ENCODE data around the gene GRM7.
A peak's percentile ranks its signal among the peaks of the same experiment; 100 is the strongest.

Gene GRM7

GRCh38 chr3:7607676-7608075 is 746.8 kb downstream of the GRM7 start:
- peak in 1 of 2 donors; percentile 86 for DNase-seq

DNA sequence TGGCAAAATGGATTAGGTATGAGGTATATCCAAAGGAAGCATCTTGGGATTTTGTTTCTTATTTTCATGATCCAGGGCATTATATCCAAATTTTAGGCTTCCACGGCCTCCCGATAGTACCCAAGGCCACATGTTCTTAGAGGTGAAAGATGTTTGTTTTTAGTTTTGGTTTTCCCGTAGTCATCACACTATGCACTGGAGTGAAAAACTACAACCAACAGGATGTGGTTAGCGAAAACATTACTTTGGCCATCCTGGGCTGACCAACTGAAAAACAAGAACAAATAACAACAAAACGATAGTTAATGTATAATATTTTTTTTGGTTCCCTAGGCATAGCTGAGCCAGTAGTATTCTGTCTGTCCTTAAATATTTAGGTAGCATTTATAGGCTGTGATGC is 749.7 kb downstream of the GRM7 start:
- no peak for DNase-seq

DNA sequence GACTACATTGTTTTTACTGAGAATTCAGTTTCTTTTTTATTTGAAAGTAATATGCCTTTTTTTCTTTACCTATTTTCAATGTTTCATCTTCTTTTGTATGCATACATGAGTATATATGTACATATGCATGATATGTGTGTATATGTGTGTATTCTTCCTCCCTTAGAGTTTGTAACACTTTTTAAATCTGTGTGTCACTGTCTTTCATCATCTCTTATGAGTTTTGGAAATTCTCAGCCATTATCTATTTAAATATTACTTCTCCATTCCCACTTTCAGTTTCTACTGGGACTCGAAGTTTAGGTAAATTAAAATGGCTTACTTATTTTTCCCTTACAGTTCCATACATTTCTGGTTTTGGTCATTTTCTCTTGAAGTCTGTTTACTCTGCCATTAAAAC is 754.1 kb downstream of the GRM7 start:
- no peak for DNase-seq

GRCh38 chr3:7618606-7619005 is 757.7 kb downstream of the GRM7 start:
- DNase-seq = no peak

GRCh38 chr3:7620401-7620800 is 759.5 kb downstream of the GRM7 start:
- no peak for DNase-seq

GRCh38 chr3:7621046-7621630 is 760.2 kb downstream of the GRM7 start:
- DNase-seq = no peak

DNA sequence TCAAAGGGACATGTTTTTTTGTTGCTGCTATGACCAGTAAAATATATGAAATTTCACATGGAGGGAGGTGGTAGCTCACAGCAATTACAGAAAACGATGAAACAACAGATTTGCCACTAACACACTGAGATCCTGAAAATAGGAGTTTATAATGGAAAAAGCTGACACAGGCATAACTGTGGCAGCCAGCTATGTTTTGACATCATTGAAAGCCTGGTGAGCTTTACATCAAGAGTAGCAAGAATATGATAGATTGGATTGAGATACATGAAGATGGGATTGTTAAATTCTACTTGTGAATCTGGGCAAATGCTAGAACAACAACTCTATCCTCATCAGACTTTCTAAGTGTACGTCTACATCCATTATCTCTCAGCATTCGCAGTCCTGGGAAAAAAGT is 760.7 kb downstream of the GRM7 start:
- DNase-seq = no peak

- no peak for DNase-seq
Observed at GRCh38 chr3:7625021-7625420, 764.1 kb downstream of the GRM7 start.

GRCh38 chr3:7630351-7630911 is 769.5 kb downstream of the GRM7 start:
- DNase-seq = no peak

DNA sequence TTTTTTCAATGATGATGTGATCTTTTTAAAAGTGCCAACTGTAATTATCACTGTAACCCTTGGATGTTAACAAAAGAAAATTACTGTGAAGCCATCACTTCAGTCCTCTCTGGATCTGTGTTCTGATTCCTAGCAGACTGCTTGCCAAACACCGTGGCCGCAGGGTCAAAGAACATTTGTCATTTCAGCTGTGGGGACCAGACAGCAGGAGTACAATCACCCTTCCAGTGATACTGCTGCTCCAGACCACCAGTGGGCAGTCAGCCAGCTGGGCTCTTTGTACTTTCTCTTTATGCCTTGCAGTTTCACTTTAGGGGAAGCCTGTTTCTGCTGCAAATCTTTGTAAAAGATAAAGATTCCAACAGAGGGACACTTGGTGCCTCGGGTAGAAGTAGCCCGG is 770.0 kb downstream of the GRM7 start:
- peak in 1 of 2 donors; percentile 62 for DNase-seq

DNA sequence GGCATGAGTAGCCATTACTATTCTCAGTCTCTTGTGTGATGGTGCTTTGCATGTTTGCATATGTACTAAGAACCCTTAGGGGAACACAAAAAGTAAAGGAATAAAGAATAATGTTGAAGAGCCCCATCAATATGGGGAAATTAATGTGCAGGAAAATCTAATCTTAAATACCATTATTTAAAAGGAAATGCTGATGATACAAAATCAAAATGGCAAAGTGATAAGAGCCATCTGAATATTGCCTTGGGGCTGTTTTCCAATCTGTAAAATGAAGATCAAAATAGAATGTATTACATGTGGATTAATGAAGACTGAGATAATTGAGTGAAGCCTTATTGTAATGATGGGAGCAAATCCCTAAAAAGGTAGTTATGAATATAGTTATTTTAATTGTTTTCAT is 771.4 kb downstream of the GRM7 start:
- no peak for DNase-seq

GRCh38 chr3:7637694-7638093 is 776.8 kb downstream of the GRM7 start:
- DNase-seq = no peak

- DNase-seq = no peak
Observed at GRCh38 chr3:7638103-7638502, 777.2 kb downstream of the GRM7 start.

DNA sequence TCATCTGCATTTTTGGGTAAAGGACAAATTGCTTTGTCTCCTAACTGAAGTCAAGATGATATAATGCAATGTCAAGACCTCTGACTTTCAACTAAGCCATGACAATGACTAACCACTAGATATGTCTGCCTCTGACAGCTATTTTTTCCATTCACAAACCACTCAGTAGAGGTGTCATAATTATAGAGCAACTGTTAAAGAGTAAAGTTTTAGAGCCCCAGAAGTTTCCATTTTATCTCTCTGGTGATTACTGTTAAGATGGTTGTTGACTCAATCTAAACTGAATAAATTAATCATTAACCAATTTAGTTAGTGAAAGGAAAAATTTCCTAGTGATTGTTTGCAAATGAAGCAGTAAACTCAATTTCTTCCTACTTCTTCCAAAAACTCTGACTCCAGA is 779.9 kb downstream of the GRM7 start:
- no peak for DNase-seq

- no peak for DNase-seq
Observed at GRCh38 chr3:7646851-7647250, 785.9 kb downstream of the GRM7 start.

DNA sequence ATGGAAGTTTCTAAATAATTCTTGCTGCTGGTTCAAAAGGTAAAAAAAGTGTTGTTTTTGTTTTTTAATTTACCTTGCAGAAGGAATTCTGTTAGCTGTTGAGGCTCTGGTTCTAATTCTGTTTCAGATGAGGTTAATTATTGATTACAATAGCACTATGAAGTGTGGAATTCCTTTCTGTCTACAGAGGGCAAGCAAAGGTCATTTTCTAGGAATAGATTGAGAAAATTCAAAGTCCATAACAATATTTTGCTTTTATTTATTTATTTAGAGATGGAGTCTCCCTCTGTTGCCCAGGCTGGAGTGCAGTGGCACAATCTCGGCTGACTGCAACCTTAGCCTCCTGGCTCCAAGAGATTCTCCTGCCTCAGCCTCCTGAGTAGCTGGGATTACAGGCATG is 789.6 kb downstream of the GRM7 start:
- no peak for DNase-seq

DNA sequence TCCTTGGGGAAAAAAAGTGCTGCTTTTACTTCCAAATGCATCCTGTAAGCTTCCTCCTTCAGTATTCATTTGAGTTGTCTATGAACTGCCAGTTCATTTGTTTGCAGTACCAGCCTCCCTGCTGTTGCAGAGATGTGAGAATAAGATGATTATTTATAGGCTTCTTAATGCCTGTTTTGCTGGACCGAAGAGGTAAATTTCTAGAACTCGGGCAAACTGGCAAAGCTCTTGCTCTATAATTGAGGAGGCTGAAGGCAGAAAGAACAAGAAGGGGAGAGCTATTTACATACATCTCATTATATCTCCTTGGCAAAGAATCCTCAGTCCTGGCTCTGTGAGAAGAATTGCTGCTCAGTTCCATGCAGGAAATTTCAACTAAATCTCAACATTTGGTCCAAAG is 790.4 kb downstream of the GRM7 start:
- DNase-seq = no peak

DNA sequence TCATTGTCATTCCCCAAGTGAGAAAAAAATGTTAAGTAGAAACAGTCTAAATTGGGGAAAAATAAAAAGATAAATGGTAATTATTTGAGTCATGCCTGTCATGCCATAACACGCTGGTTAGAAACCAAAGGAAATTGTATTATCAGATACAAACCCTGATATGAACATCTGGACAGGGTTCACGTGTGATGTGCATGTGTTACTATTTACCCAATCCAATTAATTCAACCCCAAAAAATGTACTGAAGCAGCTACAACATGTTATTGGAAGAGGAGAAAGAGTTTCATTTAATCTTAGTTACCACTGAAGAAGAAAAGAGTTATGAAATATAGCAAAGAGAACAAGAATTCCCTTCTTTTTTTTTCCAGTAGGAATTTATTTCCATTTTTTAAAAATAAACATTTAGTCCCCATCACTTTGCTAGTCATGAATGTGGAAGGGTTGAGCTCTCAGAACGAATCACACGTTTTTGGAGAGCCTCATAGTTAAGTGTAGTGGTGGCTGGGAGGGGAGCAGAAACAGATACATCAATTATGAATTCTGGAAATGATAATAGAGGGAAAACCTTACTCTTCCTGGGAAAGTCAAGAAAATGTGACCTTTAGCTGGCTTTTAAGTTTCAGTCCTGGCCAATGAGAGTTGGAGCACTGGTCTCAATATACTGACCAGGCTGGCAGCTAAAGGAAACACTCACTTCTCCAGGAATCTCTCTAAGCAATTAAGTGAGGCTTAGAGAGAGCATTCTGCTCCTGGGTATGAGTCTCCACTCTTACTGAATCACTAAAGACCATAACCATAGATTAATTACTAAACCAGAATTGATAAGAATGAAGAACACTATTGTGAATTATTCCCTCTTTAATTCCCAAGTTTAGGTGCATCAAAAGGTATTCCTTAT is 796.5 kb downstream of the GRM7 start:
- DNase-seq = no peak

- DNase-seq = no peak
Observed at GRCh38 chr3:7658294-7658693, 797.4 kb downstream of the GRM7 start.

DNA sequence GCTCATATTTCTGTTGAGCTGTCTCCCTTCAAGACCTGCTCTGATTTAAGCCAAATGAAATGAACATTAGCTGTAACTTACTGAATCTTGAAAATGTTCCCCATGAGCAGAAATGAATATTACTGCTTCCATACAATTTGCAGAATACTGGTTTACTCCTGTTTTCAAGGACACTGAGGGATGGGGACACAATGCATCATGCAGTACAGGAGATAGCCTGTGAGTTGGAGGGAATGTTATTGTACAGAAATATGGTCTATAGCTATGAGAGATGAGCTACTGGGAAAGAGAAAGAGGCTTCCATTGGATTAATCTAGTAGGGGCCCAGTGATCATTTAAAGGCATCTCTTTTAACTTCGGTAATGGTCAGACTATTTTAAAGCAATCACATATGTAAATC is 798.2 kb downstream of the GRM7 start:
- no peak for DNase-seq

DNA sequence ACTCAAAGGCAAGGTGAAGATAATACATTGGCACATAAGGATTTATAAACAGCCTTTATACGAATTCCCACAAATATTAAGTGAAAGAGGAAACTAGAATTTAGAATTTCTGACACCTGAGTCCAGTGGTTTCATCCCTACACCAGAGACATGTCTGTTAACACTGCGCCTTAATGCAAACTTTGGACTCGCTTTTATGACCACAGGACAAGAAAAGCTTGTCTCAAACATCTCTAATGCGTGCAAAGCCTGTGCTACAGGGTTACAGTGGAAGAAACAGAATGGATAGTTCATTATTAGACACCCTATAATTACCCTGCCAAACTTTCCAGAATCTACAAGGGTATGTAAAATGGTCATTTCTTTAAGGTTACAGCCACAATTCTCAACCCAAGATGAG is 802.9 kb downstream of the GRM7 start:
- DNase-seq = no peak

DNA sequence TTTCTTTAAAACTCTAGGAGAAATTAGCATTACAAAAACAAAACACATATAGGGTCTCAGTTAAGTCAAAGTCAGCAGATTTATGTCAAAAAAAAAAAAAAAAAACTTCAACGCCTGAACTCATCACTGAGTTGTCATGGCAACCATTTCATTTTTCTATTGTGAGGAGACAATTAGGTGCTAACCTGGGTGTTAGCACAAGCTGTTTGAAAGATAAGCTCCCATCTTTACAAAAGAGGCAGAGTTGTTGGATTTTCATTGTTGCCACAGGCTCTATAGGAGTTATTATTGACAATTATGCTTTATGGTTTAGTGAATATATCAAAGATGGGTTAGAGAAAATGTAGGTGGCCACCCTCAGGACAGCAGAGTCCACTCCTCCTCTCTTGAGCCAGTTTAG is 806.9 kb downstream of the GRM7 start:
- no peak for DNase-seq

- DNase-seq = no peak
Observed at GRCh38 chr3:7669641-7670040, 808.7 kb downstream of the GRM7 start.

GRCh38 chr3:7678521-7678920 is 817.6 kb downstream of the GRM7 start:
- DNase-seq = no peak

Measured in bone marrow (tissue), 2 donors.